ENCODE measurements around the gene RACGAP1.
"Not testable (repeated sequence)": the region's sequence is repeated elsewhere in the genome, so short reads cannot be mapped to it uniquely, and the experiment has no call there.

RACGAP1 gene

DNA sequence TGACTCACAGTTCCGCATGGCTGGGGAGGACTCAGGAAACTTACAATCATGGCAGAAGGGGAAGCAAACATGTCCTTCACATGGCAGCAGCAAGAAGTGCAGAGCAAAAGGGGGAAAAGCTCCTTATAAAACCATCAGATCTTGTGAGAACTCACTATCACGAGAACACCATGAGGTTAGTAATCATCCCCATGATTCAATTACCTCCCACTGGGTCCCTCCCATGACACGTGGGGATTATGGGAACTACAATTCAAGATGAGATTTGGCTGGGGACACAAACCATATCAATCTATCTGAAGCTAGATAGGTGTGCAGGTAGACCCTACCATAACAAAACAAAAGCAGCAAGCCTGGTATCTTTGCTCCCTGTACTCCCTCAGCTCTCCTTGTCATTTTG lies 38.8 kb downstream of the RACGAP1 start:
- DNase-seq (ENCODE audit: low read depth in 2 of 2): not testable (repeated sequence)

GRCh38 chr12:49985981-49986380 lies 39.3 kb downstream of the RACGAP1 start:
- no peak for DNase-seq (ENCODE audit: low read depth in 2 of 2)

GRCh38 chr12:49984476-49985359 lies 40.6 kb downstream of the RACGAP1 start:
- DNase-seq (ENCODE audit: low read depth in 2 of 2): no peak

GRCh38 chr12:49983892-49984291 lies 41.4 kb downstream of the RACGAP1 start:
- DNase-seq (ENCODE audit: low read depth in 2 of 2): no peak

- no peak for DNase-seq (ENCODE audit: low read depth in 2 of 2)
These were observed 42.8 kb downstream of the RACGAP1 start for GRCh38 chr12:49982246-49983087.

DNA sequence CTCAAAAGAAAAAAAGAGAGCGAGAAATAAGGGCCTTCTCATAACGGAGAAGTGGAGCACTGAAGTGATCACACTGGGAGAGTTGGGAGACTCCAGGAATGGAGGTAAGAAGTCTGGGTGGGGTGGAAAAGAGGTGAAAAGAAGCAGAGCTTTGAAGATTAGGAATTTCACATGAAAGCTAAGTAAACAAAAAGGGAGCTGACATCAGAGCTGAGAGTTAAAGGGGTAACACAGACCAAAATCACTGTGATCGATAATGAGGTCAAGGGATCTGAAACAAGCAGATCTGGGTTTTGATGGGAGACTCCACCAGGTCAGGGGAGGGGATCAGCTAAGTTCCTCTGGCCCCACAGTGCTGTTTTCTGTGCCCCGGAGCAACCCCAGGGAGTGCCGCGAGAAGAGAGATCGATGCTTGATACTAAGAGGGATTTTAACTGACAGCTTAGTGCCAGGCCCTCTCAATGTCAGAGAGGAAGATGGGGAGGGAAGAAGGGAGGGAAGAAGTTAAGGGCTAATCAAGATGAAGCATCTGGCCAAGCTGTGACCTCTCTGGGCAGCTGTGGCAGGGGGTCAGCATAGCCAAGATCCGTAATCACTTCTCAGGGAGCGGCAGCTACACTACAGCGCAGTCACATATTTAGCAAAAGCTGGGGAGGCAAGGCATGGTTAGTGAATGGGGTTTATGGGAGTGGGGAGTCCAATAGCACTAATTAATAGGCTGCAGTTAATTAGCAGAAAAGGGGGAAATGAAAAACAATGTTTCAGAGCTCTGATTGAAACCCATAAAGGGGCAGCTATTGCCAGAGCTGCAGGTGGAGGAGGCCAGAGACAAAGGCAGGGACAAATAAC lies 44.6 kb downstream of the RACGAP1 start:
- DNase-seq (ENCODE audit: low read depth in 2 of 2): no peak

DNA sequence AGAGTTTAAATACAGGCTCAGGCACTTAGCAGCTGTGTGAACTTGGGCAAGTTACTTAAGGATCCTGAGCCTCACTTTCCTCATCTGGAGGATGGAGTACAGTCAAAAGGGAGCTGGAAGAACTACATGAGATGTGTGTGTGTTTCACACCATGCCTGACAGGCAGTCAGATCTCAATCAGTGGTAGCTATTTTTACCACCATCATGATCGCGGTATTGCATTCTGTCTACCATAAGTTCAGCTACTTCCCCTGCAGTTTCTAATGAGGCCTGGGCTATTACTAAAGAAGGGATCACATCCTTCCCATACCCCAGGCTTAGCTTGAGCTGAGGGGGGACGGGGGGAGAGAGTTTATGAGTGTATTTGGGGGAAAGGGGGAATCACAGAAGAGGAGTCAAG lies 45.5 kb downstream of the RACGAP1 start:
- DNase-seq (ENCODE audit: low read depth in 2 of 2): no peak

- no peak for DNase-seq (ENCODE audit: low read depth in 2 of 2)
These were observed 46.2 kb downstream of the RACGAP1 start for GRCh38 chr12:49979016-49979586.

GRCh38 chr12:49978125-49978524 lies 47.2 kb downstream of the RACGAP1 start:
- no peak for DNase-seq (ENCODE audit: low read depth in 2 of 2)

DNA sequence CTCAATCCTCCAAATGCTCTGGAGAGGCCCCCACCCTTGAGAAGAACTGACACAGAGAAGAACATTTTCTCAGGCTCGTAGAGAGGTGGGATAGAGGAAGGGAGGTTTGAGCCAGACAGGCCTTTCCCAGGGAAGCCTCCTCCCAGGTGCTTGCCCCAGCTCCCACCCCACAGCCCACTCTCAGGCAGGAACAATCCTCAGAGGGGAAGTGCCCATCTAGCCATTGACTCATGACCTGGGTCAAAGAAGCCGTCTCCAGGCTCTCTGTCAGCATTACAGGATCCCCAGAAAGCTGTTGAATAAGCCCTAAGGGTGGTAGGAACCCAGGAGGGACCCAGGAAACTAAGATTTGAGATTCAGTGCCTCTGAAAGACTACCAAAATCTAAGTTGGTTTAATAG lies 48.7 kb downstream of the RACGAP1 start:
- DNase-seq (ENCODE audit: low read depth in 2 of 2): no peak

DNA sequence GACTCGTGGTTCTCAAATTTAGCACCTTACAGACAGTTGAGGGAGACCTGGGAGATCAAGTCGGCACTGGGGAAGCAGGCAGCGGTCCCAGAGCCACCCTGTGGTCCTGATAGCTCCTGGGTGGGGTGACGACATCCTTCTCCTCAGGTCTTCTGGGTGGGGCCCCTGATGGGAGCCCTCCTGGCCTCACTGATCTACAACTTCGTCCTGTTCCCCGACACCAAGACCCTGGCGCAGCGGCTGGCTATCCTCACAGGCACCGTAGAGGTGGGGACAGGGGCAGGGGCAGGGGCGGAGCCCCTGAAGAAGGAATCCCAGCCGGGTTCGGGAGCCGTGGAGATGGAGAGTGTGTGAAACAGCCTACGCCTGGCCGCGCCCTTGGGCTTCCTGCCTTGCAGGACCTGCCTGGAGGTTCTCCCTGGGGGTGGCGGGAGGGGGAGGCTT lies 50.0 kb downstream of the RACGAP1 start:
- no peak for DNase-seq (ENCODE audit: low read depth in 2 of 2)

- DNase-seq (ENCODE audit: low read depth in 2 of 2): no peak
These were observed 50.5 kb downstream of the RACGAP1 start for GRCh38 chr12:49974677-49975317.

DNA sequence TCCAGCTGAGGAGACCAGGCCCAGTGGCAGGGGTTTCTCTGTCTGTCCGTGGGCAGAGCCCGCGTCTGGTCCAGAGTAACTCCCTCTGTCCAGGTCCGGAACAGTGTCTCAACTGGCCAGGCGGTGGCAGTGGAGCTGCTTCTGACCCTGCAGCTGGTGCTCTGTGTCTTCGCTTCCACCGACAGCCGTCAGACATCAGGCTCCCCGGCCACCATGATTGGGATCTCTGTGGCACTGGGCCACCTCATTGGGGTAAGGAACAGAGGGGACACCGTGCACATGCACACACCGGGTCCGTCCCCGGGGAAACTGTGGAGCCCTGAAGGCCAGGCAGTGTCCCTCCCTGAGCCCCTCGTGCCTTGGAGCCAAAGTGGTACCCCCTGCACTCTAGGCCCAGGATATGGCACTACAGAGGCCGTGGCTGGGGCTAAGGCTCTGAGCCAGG lies 51.0 kb downstream of the RACGAP1 start:
- DNase-seq (ENCODE audit: low read depth in 2 of 2): no peak

- no peak for DNase-seq (ENCODE audit: low read depth in 2 of 2)
These were observed 51.9 kb downstream of the RACGAP1 start for GRCh38 chr12:49973361-49973830.

DNA sequence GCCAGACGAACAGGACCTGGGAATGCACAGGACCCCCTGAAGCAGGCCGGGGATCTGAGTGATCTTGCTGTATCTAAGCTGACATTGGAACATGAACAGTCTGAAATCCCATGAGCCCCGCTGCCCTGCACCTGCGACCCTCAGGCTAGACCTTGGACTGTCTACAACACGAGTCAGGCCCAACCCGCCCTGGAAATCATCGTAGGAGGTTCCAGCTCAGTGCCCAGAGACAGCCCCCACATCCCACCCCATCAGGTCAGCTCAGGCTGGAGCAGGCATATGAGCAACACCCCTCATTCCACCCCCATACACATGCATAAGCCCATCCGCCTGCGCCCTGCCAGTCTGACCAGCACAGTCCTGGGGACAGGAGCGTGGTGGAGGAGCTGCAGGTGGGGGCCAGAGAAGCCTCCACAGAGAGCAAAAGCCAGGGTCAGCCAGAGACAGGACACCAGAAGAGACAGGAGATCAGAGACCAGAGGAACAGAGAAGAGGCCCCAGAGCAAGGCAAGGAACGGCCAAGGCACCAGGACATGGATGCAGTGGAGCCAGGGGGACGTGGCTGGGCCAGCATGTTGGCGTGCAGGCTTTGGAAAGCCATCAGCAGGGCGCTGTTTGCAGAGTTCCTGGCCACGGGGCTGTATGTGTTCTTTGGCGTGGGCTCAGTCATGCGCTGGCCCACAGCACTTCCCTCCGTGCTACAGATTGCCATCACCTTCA lies 52.5 kb downstream of the RACGAP1 start, which contains the start of gene AQP6:
Gene AQP6, plus strand, starts transcription at position 307 of the 720 bp plus-strand sequence. Its CDS starts 227 bp downstream, at position 534.
- no peak for DNase-seq (ENCODE audit: low read depth in 2 of 2)

DNA sequence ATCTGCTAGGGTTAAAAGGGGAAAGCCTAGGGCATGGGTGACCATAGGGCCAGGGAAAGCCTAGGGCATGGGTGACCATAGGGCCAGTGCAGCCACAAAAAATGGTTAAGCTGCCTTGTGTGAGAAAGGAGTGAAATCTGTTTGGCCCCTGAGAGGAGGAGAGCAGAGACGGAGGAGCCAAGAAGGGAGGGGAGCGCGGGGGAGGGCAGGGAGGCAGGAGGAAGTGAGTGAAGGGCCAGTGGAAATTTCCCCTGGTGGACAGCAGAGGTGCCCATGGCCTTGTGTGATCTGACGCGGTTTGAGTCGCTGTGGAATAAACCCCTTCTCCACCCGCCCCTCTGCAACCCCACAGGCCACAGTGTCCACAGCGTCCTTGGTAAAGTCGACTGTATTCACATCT lies 53.2 kb downstream of the RACGAP1 start:
- DNase-seq (ENCODE audit: low read depth in 2 of 2): no peak

DNA sequence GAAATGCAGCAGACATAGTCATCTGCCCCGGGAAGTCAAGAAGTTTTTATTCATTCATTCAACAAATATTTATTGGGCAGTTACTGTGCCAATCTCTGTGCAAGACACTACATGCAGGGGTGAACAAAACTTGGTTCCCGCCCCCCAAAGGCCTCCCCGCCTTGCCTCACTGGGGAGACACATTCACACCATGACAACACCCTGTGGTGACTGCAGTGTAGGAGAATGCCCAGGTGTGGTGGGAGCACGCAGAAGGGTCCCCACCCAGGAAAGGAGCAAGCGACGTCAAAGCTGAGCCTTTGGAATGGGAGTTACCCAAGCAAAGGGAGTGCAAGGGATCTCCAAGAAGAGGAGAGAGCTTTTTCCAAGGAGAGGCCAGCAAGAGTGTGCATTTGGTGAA lies 54.2 kb downstream of the RACGAP1 start:
- DNase-seq (ENCODE audit: low read depth in 2 of 2): no peak

DNA sequence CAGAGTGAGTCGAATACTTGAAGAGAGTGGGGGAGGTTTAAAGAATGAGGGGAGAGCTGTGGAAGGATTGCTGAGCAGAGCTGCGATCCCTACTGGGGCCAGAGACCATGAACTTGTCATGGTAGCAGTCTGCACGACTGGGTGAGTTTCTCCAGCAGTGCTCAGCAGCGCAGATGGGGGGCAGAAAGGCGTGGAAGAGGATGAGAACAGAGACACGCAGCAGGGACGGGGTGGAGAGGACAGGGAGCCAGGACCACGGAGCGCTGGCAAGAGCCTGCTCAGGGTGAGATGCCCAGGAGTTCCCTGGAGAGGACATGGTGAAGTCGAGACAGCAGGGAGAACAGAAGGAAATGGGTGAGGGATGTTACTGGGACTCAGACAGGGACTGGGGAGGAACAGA lies 54.6 kb downstream of the RACGAP1 start:
- no peak for DNase-seq (ENCODE audit: low read depth in 2 of 2)

DNA sequence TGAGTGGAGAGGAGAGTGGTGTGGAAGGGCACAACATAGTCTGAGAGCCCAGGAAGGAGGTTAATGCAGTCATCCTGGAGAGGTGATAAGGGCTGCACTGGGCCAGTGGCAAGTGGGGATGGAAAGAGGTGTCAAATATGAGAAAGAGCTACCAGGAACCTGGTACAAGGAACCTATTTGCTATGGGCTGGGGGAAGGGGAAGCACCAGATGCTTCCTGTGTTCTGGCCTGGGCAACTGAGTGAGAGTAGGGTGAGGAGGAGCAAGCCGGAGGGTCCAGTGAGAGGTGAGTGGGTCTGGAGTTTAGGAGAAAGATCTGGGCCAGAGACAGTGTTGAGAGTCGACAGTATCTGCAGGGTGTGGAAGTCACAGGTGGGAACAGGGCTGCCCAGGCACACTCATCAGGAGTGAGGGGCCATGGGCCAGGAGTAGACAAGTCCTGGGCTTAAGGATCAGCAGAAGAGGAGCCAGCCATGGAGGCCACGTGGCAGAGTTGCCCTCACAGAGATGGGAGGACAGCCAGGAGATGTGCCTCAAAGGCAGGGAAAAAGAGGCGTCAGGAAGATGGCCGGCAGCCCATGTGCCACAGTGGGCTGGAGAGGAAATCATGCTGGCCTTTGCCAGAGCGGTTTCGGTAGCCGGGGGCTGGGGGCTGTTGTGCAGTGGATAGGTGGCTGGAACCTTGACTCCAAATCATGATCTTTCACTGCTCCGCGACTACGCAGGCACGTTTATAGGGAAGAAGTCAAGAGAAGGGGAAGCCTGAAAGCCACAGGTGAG lies 55.5 kb downstream of the RACGAP1 start:
- DNase-seq (ENCODE audit: low read depth in 2 of 2): no peak
